VCaP (cell line): ENCODE data around the gene LRRC74A.

ENCODE experiments used
- H3K27ac ChIP-seq: fragments of 450-650 bp; 2 replicates; pipeline ENCODE4 v1.5.1; 2017
- CTCF ChIP-seq: fragments of 450-650 bp; conservative IDR thresholded peaks from 2 replicates; pipeline ENCODE4 v1.5.1; 2017; ENCODE audit warnings: mild to moderate bottlenecking, moderate library complexity

The LRRC74A gene

DNA sequence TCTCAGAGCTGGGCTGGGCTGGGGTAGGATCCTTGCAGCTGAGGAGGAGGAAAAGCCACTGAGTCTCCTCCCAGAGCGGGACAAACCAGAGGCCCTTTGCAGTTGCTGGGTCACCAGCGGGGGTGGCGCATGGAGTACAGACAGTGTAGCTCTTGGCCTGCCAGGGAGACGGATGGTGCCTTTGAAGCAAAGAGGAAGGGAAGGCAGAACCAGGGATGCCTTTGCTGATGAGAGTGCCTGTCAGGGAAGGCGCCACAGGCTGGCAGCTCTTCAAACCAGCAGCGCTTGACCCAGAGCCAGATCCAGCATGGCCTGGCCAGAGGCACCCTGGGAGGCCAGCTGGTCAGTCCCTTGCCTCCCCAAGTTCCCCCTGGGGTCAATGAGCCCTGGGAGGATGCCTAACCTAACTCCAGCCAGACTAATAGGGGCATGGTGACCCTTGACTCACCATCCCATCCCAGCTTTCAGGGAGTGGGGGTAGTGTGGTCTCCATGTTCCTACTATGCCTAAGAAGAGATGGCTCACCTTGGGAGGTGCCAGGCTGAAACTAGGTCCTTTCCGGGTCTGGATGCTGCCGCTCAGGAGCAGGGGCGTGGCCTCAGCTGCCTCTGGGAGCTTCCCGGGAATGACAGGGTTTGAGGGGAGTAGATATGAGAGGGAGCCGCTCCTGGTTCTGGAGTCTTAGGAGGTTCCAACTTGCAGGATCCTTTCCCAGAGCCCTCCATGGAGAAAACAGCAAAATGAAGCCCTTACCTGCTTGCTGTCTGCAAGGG is 45.1 kb upstream of the LRRC74A start:
- TF ChIP-seq CTCF, result no peak
- no peak overlapping the region for H3K27ac ChIP-seq

DNA sequence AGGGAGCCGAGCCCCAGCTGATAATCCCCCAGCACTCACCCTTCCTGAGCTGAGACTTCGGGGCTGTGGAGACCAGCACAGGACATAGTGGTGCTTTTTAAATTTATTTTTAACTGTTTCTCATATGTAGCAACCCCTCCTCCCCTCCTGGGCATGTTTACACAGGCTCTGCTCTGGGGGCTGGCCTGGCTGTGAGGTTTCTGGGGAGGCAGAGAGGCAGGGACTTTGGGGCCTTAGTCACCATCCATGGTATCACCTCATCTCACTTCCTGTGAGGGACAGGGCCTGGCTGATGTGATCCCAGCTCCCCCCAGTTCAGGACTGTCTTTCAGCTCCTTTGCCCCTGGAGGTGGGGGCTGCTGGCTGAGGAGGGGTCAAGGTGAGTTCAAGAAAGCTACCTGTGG is 44.6 kb upstream of the LRRC74A start:
- no peak overlapping the region for H3K27ac ChIP-seq
- TF ChIP-seq CTCF, result no peak

- H3K27ac ChIP-seq, result no peak overlapping the region
- TF ChIP-seq CTCF, result no peak
Measured at GRCh38 chr14:76782115-76782884, 43.9 kb upstream of the LRRC74A start.

DNA sequence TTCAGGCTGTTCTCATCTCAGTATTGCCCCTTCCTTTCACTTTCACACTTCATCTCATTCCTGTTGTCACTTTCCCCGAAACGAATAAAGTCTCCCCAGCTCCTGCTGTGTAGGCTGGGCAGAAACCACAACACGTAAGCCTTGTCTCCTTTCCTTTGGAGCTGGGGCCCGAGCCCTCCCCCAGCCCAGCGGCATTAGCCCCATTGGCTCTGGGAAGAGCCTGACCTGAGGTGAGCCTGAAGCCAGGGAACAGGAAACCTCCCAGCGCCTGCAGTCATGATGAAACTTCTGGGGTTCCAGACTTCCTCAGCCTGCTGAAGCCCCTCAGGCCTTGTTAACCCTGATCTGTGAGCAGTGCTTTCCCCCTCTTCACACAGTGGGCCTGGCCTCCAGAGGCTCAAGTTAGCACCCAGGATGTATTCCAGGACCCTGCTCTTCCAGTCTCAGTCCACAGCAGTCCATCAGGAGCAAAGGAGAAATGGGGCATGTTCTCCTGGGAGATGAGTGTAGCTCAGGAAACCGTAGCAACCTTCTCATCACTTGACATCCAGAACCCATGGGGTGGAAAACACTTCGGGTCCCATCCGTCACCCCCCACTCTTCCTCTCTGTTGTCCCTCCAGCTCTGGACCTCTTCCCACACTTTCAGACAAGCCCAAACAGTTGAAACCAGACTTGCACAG is 43.2 kb upstream of the LRRC74A start:
- no peak for TF ChIP-seq CTCF
- no peak overlapping the region for H3K27ac ChIP-seq

DNA sequence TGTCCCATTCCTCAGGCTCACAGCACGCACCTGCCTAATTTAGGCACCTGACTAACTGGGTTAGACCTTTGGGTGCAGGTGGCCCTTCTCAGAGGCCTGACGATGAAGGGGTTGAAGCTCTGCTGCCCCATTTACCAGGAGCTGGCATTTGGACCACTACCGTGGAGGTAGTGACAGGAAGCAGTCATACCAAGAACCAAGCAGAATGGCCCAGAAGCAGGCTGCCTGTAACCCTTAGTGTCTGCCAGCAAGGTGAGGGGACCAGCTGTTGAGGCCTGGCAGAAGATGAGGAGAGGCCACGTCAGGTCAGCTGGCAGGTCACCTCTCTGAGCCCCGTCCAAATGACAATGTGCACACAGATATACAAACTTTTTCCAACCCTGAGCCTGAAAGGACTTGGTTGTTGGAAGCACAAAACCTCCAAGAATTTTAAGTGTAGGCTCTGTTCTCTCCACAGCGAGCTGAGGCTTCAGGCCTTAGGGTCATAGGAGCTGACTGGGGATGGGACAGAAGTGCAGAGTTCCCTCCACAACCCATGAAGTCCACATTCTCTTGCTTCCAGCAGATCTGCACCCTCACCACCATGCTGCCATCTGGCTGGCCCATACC is 41.8 kb upstream of the LRRC74A start:
- no peak for TF ChIP-seq CTCF
- no peak overlapping the region for H3K27ac ChIP-seq

DNA sequence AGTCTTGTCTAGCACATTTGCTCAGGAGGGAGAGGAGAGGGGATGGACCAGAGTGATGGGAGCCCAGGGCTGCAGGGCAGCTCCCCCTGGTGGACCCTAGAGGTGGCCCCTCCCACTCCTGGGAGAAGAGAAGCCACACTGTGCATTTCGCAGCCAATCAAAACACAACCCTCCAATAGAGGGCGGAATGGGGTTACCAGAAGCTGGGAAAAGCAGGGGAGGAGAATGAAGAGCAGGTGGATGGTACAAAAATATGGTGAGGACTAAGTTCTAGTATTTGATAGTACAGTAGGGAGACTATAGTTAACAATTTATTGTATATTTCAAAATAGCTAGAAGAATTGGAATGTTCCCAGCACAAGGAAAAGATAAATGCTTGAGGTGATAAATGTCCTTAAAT is 41.3 kb upstream of the LRRC74A start:
- TF ChIP-seq CTCF, result peak; percentile 83

GRCh38 chr14:76786601-76787000 is 39.6 kb upstream of the LRRC74A start:
- no peak for TF ChIP-seq CTCF
- no peak overlapping the region for H3K27ac ChIP-seq

More for the DNA sequence above, 41.3 kb upstream of the LRRC74A start:
- no peak overlapping the region for H3K27ac ChIP-seq
